Fibroblast of the conjunctiva (primary cell): ENCODE measurements around the gene XPC.
"Not testable (repeated sequence)": the region's sequence is repeated elsewhere in the genome, so short reads cannot be mapped to it uniquely, and the experiment has no call there.

Experiments used
- DNase-seq: peaks from one replicate; pipeline ENCODE4 v3.0.0-alpha.2; 2010; ENCODE audit warnings: low read depth

XPC gene

DNA sequence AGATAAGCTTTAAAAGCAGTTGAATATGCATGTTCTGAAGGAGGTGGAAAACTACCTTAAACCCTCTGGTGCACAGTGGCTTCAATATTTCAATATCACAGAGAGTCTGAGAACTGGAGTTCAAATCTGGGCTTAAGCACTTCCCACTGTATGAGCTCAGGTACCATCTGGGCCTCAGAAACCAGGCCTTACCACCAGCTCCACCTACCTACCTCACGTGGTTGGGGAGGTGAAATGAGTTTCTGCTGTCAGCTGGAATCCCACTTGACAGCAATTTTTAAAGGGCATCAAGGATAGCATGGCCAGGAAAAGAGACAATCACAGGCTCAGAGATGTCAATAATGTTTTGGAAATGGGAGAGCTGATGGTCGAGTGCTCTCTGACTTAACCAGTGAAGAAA, 58.8 kb downstream of the XPC start:
- DNase-seq = no peak

GRCh38 chr3:14118400-14119381, 59.7 kb downstream of the XPC start:
- peak; percentile 67 for DNase-seq

GRCh38 chr3:14117468-14118399, 60.7 kb downstream of the XPC start:
- DNase-seq = no peak

- DNase-seq = no peak
These were observed 64.3 kb downstream of the XPC start for GRCh38 chr3:14113965-14114635.

- DNase-seq = no peak
These were observed 67.7 kb downstream of the XPC start for GRCh38 chr3:14110699-14111098.

DNA sequence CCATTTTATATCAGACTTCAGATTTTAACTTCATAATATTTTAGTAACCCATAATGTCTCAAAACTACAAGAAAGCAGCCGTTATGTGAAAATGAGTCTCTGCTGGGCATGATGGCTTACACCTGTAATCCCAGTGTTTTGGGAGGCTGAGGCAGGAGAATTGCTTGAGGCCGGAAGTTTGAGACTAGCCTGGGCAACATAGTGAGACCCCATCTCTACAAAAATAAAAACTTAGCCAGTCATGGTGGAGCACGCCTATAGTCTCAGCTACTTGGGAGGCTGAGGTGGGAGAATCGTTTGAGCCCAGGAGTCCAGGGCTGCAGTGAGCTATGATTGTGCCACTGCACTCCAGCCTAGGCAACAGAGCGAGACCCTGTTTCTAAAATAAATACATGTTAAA, 68.6 kb downstream of the XPC start:
- not testable (repeated sequence) for DNase-seq

GRCh38 chr3:14097616-14098391, 80.6 kb downstream of the XPC start:
- no peak for DNase-seq

GRCh38 chr3:14096742-14097141, 81.7 kb downstream of the XPC start:
- DNase-seq = no peak
